HEK293 (cell line): ENCODE data around the gene PPARD.

Experiments used
- IKZF3 ChIP-seq: fragments of 450-650 bp; IDR thresholded peaks from 2 replicates; pipeline ENCODE4 v1.5.0; 2018; ENCODE audit warnings: missing biosample characterization, mild to moderate bottlenecking, missing genetic modification characterization, moderate library complexity
- KLF1 ChIP-seq: fragments of 450-650 bp; formaldehyde crosslinking; IDR thresholded peaks from 2 replicates; pipeline ENCODE4 v1.5.1; 2016; ENCODE audit warnings: missing biosample characterization, missing genetic modification characterization
- KLF17 ChIP-seq: fragments of 450-650 bp; formaldehyde crosslinking; IDR thresholded peaks from 2 replicates; pipeline ENCODE4 v1.5.1; 2016; ENCODE audit warnings: missing biosample characterization, missing genetic modification characterization
- OSR2 ChIP-seq: fragments of 450-650 bp; formaldehyde crosslinking; IDR thresholded peaks from 2 replicates; pipeline ENCODE4 v1.5.1; 2016; ENCODE audit warnings: missing biosample characterization, missing genetic modification characterization
- PRDM10 ChIP-seq: fragments of 450-650 bp; formaldehyde crosslinking; IDR thresholded peaks from 2 replicates; pipeline ENCODE4 v1.5.1; 2016; ENCODE audit warnings: missing biosample characterization, missing genetic modification characterization
- SCRT1 ChIP-seq: fragments of 450-650 bp; formaldehyde crosslinking; IDR thresholded peaks from 2 replicates; pipeline ENCODE4 v1.5.1; 2016; ENCODE audit warnings: missing biosample characterization, missing genetic modification characterization, borderline replicate concordance
- WT1 ChIP-seq: fragments of 450-650 bp; formaldehyde crosslinking; IDR thresholded peaks from 2 replicates; pipeline ENCODE4 v1.5.1; 2016; ENCODE audit warnings: missing biosample characterization, missing genetic modification characterization
- YY1 ChIP-seq: fragments of 450-650 bp; formaldehyde crosslinking; IDR thresholded peaks from 2 replicates; pipeline ENCODE4 v1.5.1; 2018; ENCODE audit warnings: missing biosample characterization, missing genetic modification characterization
- ZBTB17 ChIP-seq: fragments of 450-650 bp; formaldehyde crosslinking; IDR thresholded peaks from 2 replicates; pipeline ENCODE4 v1.5.1; 2016; ENCODE audit warnings: missing biosample characterization, missing genetic modification characterization
- ZFHX2 ChIP-seq: fragments of 450-650 bp; formaldehyde crosslinking; conservative IDR thresholded peaks from 2 replicates; pipeline ENCODE4 v1.5.1; 2016; ENCODE audit warnings: missing biosample characterization, missing genetic modification characterization
- ZFP3 ChIP-seq: fragments of 450-650 bp; formaldehyde crosslinking; IDR thresholded peaks from 2 replicates; pipeline ENCODE4 v1.5.1; 2016; ENCODE audit warnings: low read depth, missing biosample characterization, missing genetic modification characterization
- ZFP69B ChIP-seq: fragments of 450-650 bp; formaldehyde crosslinking; IDR thresholded peaks from 2 replicates; pipeline ENCODE4 v1.5.1; 2016; ENCODE audit warnings: missing biosample characterization, missing genetic modification characterization
- ZNF121 ChIP-seq: fragments of 450-650 bp; formaldehyde crosslinking; IDR thresholded peaks from 2 replicates; pipeline ENCODE4 v1.5.1; 2016; ENCODE audit warnings: missing biosample characterization, missing genetic modification characterization
- ZNF132 ChIP-seq: fragments of 450-650 bp; formaldehyde crosslinking; IDR thresholded peaks from 2 replicates; pipeline ENCODE4 v1.5.1; 2017; ENCODE audit warnings: missing biosample characterization, missing genetic modification characterization, borderline replicate concordance
- ZNF174 ChIP-seq: fragments of 450-650 bp; formaldehyde crosslinking; IDR thresholded peaks from 2 replicates; pipeline ENCODE4 v1.5.0; 2017; ENCODE audit warnings: missing biosample characterization, mild to moderate bottlenecking, missing genetic modification characterization
- ZNF2 ChIP-seq: fragments of 450-650 bp; formaldehyde crosslinking; IDR thresholded peaks from 2 replicates; pipeline ENCODE4 v1.5.1; 2016; ENCODE audit warnings: missing biosample characterization, missing genetic modification characterization
- ZNF335 ChIP-seq: fragments of 450-650 bp; formaldehyde crosslinking; conservative IDR thresholded peaks from 2 replicates; pipeline ENCODE4 v1.5.1; 2016; ENCODE audit warnings: missing biosample characterization, missing genetic modification characterization
- ZNF366 ChIP-seq: fragments of 450-650 bp; formaldehyde crosslinking; conservative IDR thresholded peaks from 2 replicates; pipeline ENCODE4 v1.5.1; 2016; ENCODE audit warnings: missing biosample characterization, missing genetic modification characterization
- ZNF426 ChIP-seq: fragments of 450-650 bp; formaldehyde crosslinking; IDR thresholded peaks from 2 replicates; pipeline ENCODE4 v1.5.1; 2017; ENCODE audit warnings: missing biosample characterization, missing genetic modification characterization, mild to moderate bottlenecking, inconsistent platforms, moderate library complexity
- ZNF48 ChIP-seq: fragments of 450-650 bp; formaldehyde crosslinking; IDR thresholded peaks from 2 replicates; pipeline ENCODE4 v1.5.1; 2016; ENCODE audit warnings: missing biosample characterization, missing genetic modification characterization
- ZNF521 ChIP-seq: fragments of 450-650 bp; formaldehyde crosslinking; IDR thresholded peaks from 2 replicates; pipeline ENCODE4 v1.5.1; 2017; ENCODE audit warnings: missing biosample characterization, mild to moderate bottlenecking, missing genetic modification characterization
- ZNF549 ChIP-seq: fragments of 450-650 bp; IDR thresholded peaks from 2 replicates; pipeline ENCODE4 v1.5.1; 2018; ENCODE audit warnings: missing biosample characterization, missing genetic modification characterization, mild to moderate bottlenecking, inconsistent platforms, moderate library complexity
- ZNF701 ChIP-seq: fragments of 450-650 bp; formaldehyde crosslinking; IDR thresholded peaks from 2 replicates; pipeline ENCODE4 v1.5.1; 2016; ENCODE audit warnings: missing biosample characterization, missing genetic modification characterization
- ZNF704 ChIP-seq: fragments of 450-650 bp; formaldehyde crosslinking; IDR thresholded peaks from 2 replicates; pipeline ENCODE4 v1.5.1; 2016; ENCODE audit warnings: missing biosample characterization, missing genetic modification characterization
- ZNF76 ChIP-seq: fragments of 450-650 bp; formaldehyde crosslinking; IDR thresholded peaks from 2 replicates; pipeline ENCODE4; 2016; ENCODE audit warnings: low read depth, missing biosample characterization, missing genetic modification characterization, borderline replicate concordance
- ZNF785 ChIP-seq: fragments of 450-650 bp; formaldehyde crosslinking; IDR thresholded peaks from 2 replicates; pipeline ENCODE4 v1.5.1; 2016; ENCODE audit warnings: missing biosample characterization, missing genetic modification characterization
- ZNF792 ChIP-seq: fragments of 450-650 bp; formaldehyde crosslinking; IDR thresholded peaks from 2 replicates; pipeline ENCODE4 v1.5.1; 2016; ENCODE audit warnings: missing biosample characterization, missing genetic modification characterization
- ZNF830 ChIP-seq: fragments of 450-650 bp; IDR thresholded peaks from 2 replicates; pipeline ENCODE4 v1.5.0; 2018; ENCODE audit warnings: missing biosample characterization, missing genetic modification characterization, low read depth, mild to moderate bottlenecking, moderate library complexity
- ZNF837 ChIP-seq: fragments of 450-650 bp; formaldehyde crosslinking; IDR thresholded peaks from 2 replicates; pipeline ENCODE4 v1.5.1; 2016; ENCODE audit warnings: missing biosample characterization, missing genetic modification characterization
- TF ChIP-seq, protein P1 (sequence below): fragments of 450-650 bp; formaldehyde crosslinking; IDR thresholded peaks from 2 replicates; pipeline ENCODE4 v1.5.1; 2016; ENCODE audit warnings: missing biosample characterization, missing genetic modification characterization

The PPARD gene

DNA sequence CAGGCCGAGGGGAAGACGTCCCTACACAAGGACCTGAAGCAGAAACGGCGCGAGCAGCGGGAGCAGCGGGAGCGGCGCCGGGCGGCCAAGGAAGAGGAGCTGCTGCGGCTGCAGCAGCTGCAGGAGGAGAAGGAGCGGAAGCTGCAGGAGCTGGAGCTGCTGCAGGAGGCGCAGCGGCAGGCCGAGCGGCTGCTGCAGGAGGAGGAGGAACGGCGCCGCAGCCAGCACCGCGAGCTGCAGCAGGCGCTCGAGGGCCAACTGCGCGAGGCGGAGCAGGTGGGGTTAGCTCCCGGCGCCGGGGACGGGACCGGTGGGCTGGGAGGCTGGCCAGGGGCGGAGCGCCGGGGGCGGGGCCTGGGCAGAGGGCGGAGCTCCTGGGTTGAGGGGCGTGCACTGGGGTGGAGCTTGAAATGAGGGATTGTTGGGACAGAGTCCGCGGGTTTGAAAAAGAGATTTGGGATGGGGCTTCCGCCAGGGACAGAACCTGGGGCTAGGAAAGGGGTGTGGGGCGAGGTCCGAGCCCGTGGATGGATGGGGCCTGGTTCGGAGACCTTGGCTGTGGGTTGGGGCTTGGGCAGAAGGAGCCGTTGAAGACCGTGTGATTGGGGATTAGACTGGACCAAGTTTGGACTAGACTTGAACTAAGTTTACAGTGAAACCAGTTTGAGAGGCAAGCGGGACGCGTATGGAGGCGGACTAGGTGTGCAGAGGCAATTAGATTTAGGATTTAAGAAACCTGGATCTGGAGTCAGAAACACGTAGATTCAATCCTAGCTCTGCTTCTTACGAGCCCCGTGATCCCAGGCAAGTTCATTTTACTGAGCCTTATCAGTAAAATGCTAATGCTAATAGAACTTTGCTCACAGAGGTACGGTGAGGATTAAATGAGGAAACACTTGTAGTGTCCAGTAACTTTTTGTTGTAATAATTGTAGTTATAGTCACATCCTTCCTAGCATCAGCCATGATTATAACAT is 23.9 kb upstream of the PPARD start (continued):
- TF ChIP-seq ZNF792: 0 out of 2 replicates have a peak, but pooled peaks have one; percentile 16
- peak; percentile 52 for TF ChIP-seq KLF1 (tag by site-specific recombination)
- peak; percentile 29; the same call in 1 of the 2 replicates for TF ChIP-seq ZFHX2 (tag by site-specific recombination)
- peak; percentile 100 for TF ChIP-seq ZNF335
- no peak for TF ChIP-seq ZNF426 (tag by site-specific recombination)
- peak; percentile 75 for TF ChIP-seq PRDM10
- no peak for TF ChIP-seq YY1
- TF ChIP-seq ZNF76: 0 out of 2 replicates have a peak, but pooled peaks have one; percentile 24
- TF ChIP-seq, protein P1, sequence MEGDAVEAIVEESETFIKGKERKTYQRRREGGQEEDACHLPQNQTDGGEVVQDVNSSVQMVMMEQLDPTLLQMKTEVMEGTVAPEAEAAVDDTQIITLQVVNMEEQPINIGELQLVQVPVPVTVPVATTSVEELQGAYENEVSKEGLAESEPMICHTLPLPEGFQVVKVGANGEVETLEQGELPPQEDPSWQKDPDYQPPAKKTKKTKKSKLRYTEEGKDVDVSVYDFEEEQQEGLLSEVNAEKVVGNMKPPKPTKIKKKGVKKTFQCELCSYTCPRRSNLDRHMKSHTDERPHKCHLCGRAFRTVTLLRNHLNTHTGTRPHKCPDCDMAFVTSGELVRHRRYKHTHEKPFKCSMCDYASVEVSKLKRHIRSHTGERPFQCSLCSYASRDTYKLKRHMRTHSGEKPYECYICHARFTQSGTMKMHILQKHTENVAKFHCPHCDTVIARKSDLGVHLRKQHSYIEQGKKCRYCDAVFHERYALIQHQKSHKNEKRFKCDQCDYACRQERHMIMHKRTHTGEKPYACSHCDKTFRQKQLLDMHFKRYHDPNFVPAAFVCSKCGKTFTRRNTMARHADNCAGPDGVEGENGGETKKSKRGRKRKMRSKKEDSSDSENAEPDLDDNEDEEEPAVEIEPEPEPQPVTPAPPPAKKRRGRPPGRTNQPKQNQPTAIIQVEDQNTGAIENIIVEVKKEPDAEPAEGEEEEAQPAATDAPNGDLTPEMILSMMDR (tag by site-specific recombination): peak; percentile 86
- no peak for TF ChIP-seq ZNF830 (tag by site-specific recombination)
- TF ChIP-seq ZNF121 (tag by site-specific recombination): no peak
- no peak for TF ChIP-seq ZNF549 (tag by site-specific recombination)
- TF ChIP-seq ZNF174 (tag by site-specific recombination): no peak
- peak; percentile 63 for TF ChIP-seq KLF17 (tag by site-specific recombination)
- TF ChIP-seq ZNF2: peak; percentile 48
- TF ChIP-seq ZNF704 (tag by site-specific recombination): no peak
- TF ChIP-seq ZNF701 (tag by site-specific recombination): no peak
- TF ChIP-seq ZNF366 (tag by site-specific recombination): peak; percentile 52
- no peak for TF ChIP-seq WT1 (tag by site-specific recombination)
- TF ChIP-seq ZNF48 (tag by site-specific recombination): no peak
- TF ChIP-seq ZNF785 (tag by site-specific recombination): no peak
- no peak for TF ChIP-seq ZNF837 (tag by site-specific recombination)
- TF ChIP-seq ZNF521: no peak
- peak; percentile 98 for TF ChIP-seq ZBTB17 (tag by site-specific recombination)
- 0 out of 2 replicates have a peak, but pooled peaks have one; percentile 38 for TF ChIP-seq ZFP69B (tag by site-specific recombination)
- TF ChIP-seq IKZF3 (tag by site-specific recombination): peak; percentile 58; the same call in 1 of the 2 replicates
- no peak for TF ChIP-seq SCRT1 (tag by site-specific recombination)
- TF ChIP-seq ZNF132 (tag by site-specific recombination): no peak
- no peak for TF ChIP-seq ZFP3 (tag by site-specific recombination)
- peak; percentile 99 for TF ChIP-seq OSR2 (tag by site-specific recombination)
